Measurements from ENCODE around the gene IL1RAP. TPM values are rescaled to one million over a fixed set of nuclear protein-coding genes. Genes with fewer than 3 reads are reported as not detected.

Gene IL1RAP
- total and polyA plus RNA-seq, 7 donors = 0.70 to 6.3 (median 4.0) TPM

DNA sequence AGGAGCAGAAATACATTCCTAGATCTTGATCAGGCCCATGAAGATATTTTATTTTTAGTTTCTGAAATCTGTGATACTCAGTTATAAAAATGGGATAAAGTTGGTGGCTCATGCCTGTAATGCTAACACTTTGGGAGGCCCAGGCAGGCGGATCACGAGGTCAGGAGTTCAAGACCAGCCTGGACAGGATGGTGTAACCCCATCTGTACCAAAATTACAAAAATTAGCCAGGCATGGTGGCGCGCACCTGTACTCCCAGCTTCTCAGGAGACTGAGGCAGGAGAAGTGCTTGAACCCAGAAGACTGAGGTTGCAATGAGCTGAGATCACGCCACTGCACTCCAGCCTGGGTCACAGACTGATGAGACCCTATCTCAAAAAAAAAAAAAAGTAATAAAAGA, 105.5 kb downstream of the IL1RAP start:
- Histone ChIP-seq H3K4me3 (no peak overlapping the region), H3K36me3 (ENCODE audit: insufficient read depth in 1 of 2, low read depth in 1 of 2) (no peaks in the 10 kb centered on the region), H3K4me1 (no peaks in the 10 kb centered on the region), H3K27me3 (ENCODE audit: insufficient read depth in 3 of 3, low read length in 2 of 3) (no peaks in the 10 kb centered on the region), H3K9me3 (no peaks in the 10 kb centered on the region), H3K27ac (no peak overlapping the region)
- DNase-seq (no peak), ATAC-seq (no peak)
- intact Hi-C loops (cut with DNase I) = no loop called here
- TF ChIP-seq, protein P1, sequence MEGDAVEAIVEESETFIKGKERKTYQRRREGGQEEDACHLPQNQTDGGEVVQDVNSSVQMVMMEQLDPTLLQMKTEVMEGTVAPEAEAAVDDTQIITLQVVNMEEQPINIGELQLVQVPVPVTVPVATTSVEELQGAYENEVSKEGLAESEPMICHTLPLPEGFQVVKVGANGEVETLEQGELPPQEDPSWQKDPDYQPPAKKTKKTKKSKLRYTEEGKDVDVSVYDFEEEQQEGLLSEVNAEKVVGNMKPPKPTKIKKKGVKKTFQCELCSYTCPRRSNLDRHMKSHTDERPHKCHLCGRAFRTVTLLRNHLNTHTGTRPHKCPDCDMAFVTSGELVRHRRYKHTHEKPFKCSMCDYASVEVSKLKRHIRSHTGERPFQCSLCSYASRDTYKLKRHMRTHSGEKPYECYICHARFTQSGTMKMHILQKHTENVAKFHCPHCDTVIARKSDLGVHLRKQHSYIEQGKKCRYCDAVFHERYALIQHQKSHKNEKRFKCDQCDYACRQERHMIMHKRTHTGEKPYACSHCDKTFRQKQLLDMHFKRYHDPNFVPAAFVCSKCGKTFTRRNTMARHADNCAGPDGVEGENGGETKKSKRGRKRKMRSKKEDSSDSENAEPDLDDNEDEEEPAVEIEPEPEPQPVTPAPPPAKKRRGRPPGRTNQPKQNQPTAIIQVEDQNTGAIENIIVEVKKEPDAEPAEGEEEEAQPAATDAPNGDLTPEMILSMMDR (IDR thresholded peaks at IDR 0.05) = no peak
- 77 to 92% (median 85%) methylated on average over 5 of the region's 5 CpGs for WGBS, 3 donors

DNA sequence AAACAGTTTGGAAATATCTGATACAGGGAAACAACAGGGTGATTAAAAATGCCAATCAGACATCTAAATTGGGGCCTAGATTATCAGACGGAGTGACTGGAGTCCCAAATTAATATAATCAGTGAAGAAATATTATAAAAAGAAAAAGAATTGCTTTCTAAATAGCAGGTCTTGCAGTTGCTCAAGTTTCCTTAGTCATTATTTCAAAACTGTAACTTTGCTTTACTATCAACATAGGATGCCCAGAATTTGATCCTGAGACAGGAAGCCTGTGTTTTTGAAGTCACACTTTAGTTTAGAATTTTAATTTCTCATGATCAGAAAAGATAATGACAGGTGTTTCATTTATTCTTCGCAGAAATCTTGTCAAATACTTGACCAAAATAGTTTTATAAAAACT, 105.9 kb downstream of the IL1RAP start:
- ATAC-seq (no peak), DNase-seq (no peak)
- Histone ChIP-seq H3K36me3 (ENCODE audit: insufficient read depth in 1 of 2, low read depth in 1 of 2) (peaks cover 0 to 3% of the 10 kb centered on the region in 2 donors), H3K27me3 (ENCODE audit: insufficient read depth in 3 of 3, low read length in 2 of 3) (no peaks in the 10 kb centered on the region), H3K9me3 (no peaks in the 10 kb centered on the region), H3K4me1 (no peaks in the 10 kb centered on the region), H3K27ac (no peak overlapping the region), H3K4me3 (no peak overlapping the region)
- WGBS, 3 donors = 76 to 82% (median 79%) methylated on average over 2 of the region's 2 CpGs
- intact Hi-C loops (cut with DNase I) = no loop called here
- TF ChIP-seq, protein P1 (IDR thresholded peaks at IDR 0.05) = no peak

DNA sequence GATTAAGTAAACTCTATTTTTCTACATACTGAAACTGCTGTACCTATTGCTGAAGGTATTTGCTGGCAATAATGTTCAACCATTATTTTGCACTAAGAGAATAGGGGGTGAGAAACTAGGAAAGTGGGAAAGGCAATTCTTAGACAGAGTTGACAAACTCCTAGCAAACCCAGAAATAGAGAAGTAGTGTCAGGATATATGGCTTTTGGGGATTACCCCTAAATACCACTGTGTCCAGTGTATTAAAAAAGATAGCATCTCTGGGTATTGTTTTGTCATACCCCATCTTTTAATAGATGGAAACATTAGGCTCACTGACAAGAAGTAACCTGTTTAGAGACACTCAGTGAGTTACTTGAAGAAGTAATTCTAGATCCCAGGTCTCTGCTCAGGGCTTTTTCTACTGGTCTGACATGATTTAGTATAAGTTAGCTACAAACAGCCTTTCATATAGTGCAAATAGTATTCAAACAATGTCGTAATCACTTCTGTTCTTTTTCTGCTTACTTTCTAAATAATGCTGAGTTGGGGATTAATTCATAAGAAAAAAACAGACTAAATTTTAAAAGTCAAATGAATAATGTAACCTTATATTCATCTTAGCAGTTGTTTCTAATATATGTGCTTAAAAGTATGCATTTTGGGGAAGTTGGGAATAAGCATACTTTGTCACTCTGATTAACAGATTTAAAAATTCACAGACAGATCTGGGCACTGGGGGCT, 107.2 kb downstream of the IL1RAP start:
- TF ChIP-seq, protein P1 (IDR thresholded peaks at IDR 0.05) = no peak
- 84 to 91% (median 90%) methylated on average over 1 of the region's 1 CpG for WGBS, 3 donors
- H3K4me1 ChIP-seq = no peaks in the 10 kb centered on the region
- H3K36me3 ChIP-seq (ENCODE audit: insufficient read depth in 1 of 2, low read depth in 1 of 2) = peaks cover 0 to 4% of the 10 kb centered on the region in 2 donors
- no peak overlapping the region for H3K4me3 ChIP-seq
- intact Hi-C loops (cut with DNase I) = no loop called here
- no peak for ATAC-seq
- no peak overlapping the region for H3K27ac ChIP-seq
- no peaks in the 10 kb centered on the region for H3K27me3 ChIP-seq (ENCODE audit: insufficient read depth in 3 of 3, low read length in 2 of 3)
- H3K9me3 ChIP-seq = no peaks in the 10 kb centered on the region
- DNase-seq = no peak

DNA sequence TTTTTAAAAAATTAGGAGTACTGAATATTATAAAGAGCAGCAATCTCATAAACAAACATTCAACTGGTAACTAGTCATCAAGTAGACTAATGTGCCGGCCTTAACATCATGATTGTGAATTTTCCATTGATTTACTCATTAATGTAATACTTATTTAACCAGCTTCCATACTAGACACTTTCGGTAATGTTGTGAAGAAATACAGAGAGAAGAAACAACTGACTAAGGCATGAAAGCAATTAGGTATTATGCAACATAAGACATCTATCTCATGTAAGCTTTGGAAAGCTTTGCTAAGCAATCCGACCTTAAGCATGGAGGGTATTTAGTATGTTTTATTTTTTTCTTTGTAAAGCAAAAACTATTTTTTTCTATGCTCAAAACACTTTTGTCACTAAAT, 108.0 kb downstream of the IL1RAP start:
- TF ChIP-seq, protein P1 (IDR thresholded peaks at IDR 0.05) = no peak
- H3K36me3 ChIP-seq (ENCODE audit: insufficient read depth in 1 of 2, low read depth in 1 of 2) = peaks cover 0 to 4% of the 10 kb centered on the region in 2 donors
- H3K4me3 ChIP-seq = no peak overlapping the region
- H3K27me3 ChIP-seq (ENCODE audit: insufficient read depth in 3 of 3, low read length in 2 of 3) = no peaks in the 10 kb centered on the region
- DNase-seq = no peak
- 79 to 82% (median 80%) methylated on average over 3 of the region's 3 CpGs for WGBS, 3 donors
- ATAC-seq = no peak
- intact Hi-C loops (cut with DNase I) = no loop called here
- no peak overlapping the region for H3K27ac ChIP-seq
- H3K4me1 ChIP-seq = no peaks in the 10 kb centered on the region
- H3K9me3 ChIP-seq = no peaks in the 10 kb centered on the region

DNA sequence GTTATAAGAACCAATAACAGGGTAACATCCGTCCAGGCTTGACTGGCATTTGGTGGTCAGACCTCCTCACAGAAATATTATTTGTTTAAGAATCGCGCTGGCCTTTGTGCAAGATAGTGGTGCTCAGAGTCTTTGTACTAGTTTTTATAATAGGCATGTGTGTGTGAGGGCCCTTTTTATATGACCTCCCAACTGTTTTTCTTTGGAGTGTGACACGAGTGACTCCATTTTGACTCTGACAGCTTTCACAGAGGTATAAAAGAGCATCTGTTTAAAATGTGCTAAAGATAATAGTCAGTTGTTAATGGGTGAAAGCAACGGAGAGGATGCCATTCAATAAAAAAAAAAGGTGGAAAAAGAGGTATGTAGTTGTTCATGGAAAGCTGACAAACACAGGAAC, 110.4 kb downstream of the IL1RAP start:
- no peaks in the 10 kb centered on the region for H3K27me3 ChIP-seq (ENCODE audit: insufficient read depth in 3 of 3, low read length in 2 of 3)
- DNase-seq = no peak
- no peak overlapping the region for H3K27ac ChIP-seq
- H3K4me1 ChIP-seq = no peaks in the 10 kb centered on the region
- no peaks in the 10 kb centered on the region for H3K9me3 ChIP-seq
- ATAC-seq = no peak
- peaks cover 0 to 4% of the 10 kb centered on the region in 2 donors for H3K36me3 ChIP-seq (ENCODE audit: insufficient read depth in 1 of 2, low read depth in 1 of 2)
- intact Hi-C loops (cut with DNase I) = no loop called here
- TF ChIP-seq, protein P1 (IDR thresholded peaks at IDR 0.05) = no peak
- no peak overlapping the region for H3K4me3 ChIP-seq
- 47 to 52% (median 48%) methylated on average over 5 of the region's 5 CpGs for WGBS, 3 donors
